MCF 10A (cell line): ENCODE results near the gene ZFYVE9. TPM values are rescaled to one million over a fixed set of nuclear protein-coding genes. Genes with fewer than 3 reads are reported as not detected.

Source experiments
- BruUV-seq: library from RNA; stranded (reverse); fragments of 400-500 nt; replicated peaks from 2 replicates; lab custom pipeline; 2021; lab: Mats Ljungman, UMichigan
- CTCF ChIA-PET: fragments of 300-600 bp; sonication (Branson Sonifier 250); formaldehyde crosslinking; extraction: SDS; loops from one replicate; lab custom pipeline; 2021; ENCODE audit warnings: antibody characterized with exemption, inconsistent platforms; lab: Yijun Ruan, JAX
- POLR2A ChIA-PET: fragments of 300-600, 350-650 bp; sonication (Branson Sonifier 250); formaldehyde crosslinking; extraction: SDS; loops from one replicate; lab custom pipeline; 2020; ENCODE audit warnings: antibody characterized with exemption, inconsistent platforms; lab: Yijun Ruan, JAX
- DNase-seq: peaks from one replicate; pipeline ENCODE4 v3.0.0-alpha.2; 2018; ENCODE audit not compliant: unreplicated experiment
- H3K27ac Mint-ChIP-seq: one replicate; pipeline ENCODE4 v1.8.0; 2022; ENCODE audit warnings: mild to moderate bottlenecking, low read depth, mixed read lengths; ENCODE audit not compliant: unreplicated experiment
- H3K27me3 Mint-ChIP-seq: one replicate; pipeline ENCODE4 v1.8.0; 2022; ENCODE audit warnings: mixed read lengths; ENCODE audit not compliant: insufficient read depth, unreplicated experiment
- H3K36me3 Mint-ChIP-seq: one replicate; pipeline ENCODE4 v1.8.0; 2022; ENCODE audit warnings: mild to moderate bottlenecking, moderate library complexity, mixed read lengths; ENCODE audit not compliant: insufficient read depth, unreplicated experiment
- H3K4me1 Mint-ChIP-seq: one replicate; pipeline ENCODE4 v1.8.0; 2022; ENCODE audit warnings: mixed read lengths; ENCODE audit not compliant: insufficient read depth, unreplicated experiment
- H3K4me3 Mint-ChIP-seq: one replicate; pipeline ENCODE4 v1.8.0; 2022; ENCODE audit warnings: mild to moderate bottlenecking, moderate library complexity, mixed read lengths; ENCODE audit not compliant: unreplicated experiment
- H3K9me3 Mint-ChIP-seq: one replicate; pipeline ENCODE4 v1.8.0; 2022; ENCODE audit warnings: mixed read lengths; ENCODE audit not compliant: unreplicated experiment
- CTCF ChIP-seq: fragments of 200-600 bp; IDR thresholded peaks from one replicate; pipeline ENCODE4 v1.8.0; 2022; ENCODE audit warnings: antibody characterized with exemption, mild to moderate bottlenecking; ENCODE audit not compliant: unreplicated experiment
- intact Hi-C: fragments of 100-400 bp; cut with micrococcal nuclease; formaldehyde crosslinking; loops from 2 replicates; pipeline ENCODE4 v1.14.1; 2022
- total RNA-seq: library from RNA; stranded (reverse); gene quantifications from 2 replicates; pipeline ENCODE4 v1.2.3, GENCODE V29; 2022

Gene ZFYVE9
- total RNA-seq, 1 experiment from 2014 or later = 23.9 TPM

- Mint-ChIP-seq H3K27ac (no peak overlapping the region), H3K4me3 (no peak overlapping the region), H3K9me3 (no peaks in the 10 kb centered on the region), H3K4me1 (peaks cover 13% of the 10 kb centered on the region), H3K27me3 (no peaks in the 10 kb centered on the region), H3K36me3 (no peaks in the 10 kb centered on the region)
- ChIA-PET POLR2A (no interaction called here), CTCF (no interaction called here)
- no peak for TF ChIP-seq CTCF
- BruUV-seq = no TSS peak
- DNase-seq = no peak
- intact Hi-C loops = no loop called here
These were observed 50.1 kb downstream of the ZFYVE9 start for GRCh38 chr1:52192024-52192423.

- intact Hi-C loops = no loop called here
- no peaks in the 10 kb centered on the region for H3K9me3 Mint-ChIP-seq
- ChIA-PET POLR2A (no interaction called here), CTCF (no interaction called here)
- no peak overlapping the region for H3K4me3 Mint-ChIP-seq
- H3K36me3 Mint-ChIP-seq = no peaks in the 10 kb centered on the region
- no TSS peak for BruUV-seq
- H3K27me3 Mint-ChIP-seq = no peaks in the 10 kb centered on the region
- H3K4me1 Mint-ChIP-seq = peaks cover 13% of the 10 kb centered on the region
- no peak for TF ChIP-seq CTCF
- no peak overlapping the region for H3K27ac Mint-ChIP-seq
- no peak for DNase-seq
These were observed 50.5 kb downstream of the ZFYVE9 start for GRCh38 chr1:52192436-52192835.

- intact Hi-C loops = no loop called here
- no peak overlapping the region for H3K4me3 Mint-ChIP-seq
- DNase-seq = no peak
- ChIA-PET CTCF (no interaction called here), POLR2A (interaction anchor here (1.2 kb wide), 1 partner anchor 32 kb away, joined by 5 read pairs; no protein-coding TSS in a partner anchor)
- H3K27ac Mint-ChIP-seq = no peak overlapping the region
- H3K36me3 Mint-ChIP-seq = no peaks in the 10 kb centered on the region
- BruUV-seq = no TSS peak
- no peak for TF ChIP-seq CTCF
- H3K9me3 Mint-ChIP-seq = no peaks in the 10 kb centered on the region
- H3K27me3 Mint-ChIP-seq = no peaks in the 10 kb centered on the region
- H3K4me1 Mint-ChIP-seq = peaks cover 13% of the 10 kb centered on the region
These were observed 52.1 kb downstream of the ZFYVE9 start for GRCh38 chr1:52193985-52194384.

- no peaks in the 10 kb centered on the region for H3K9me3 Mint-ChIP-seq
- intact Hi-C loops = no loop called here
- BruUV-seq = no TSS peak
- ChIA-PET CTCF (no interaction called here), POLR2A (interaction anchor here (1.2 to 1.5 kb wide), 2 partner anchors 12 to 33 kb away, joined by 4 to 5 read pairs; no protein-coding TSS in a partner anchor)
- H3K36me3 Mint-ChIP-seq = no peaks in the 10 kb centered on the region
- DNase-seq = no peak
- no peak overlapping the region for H3K4me3 Mint-ChIP-seq
- no peaks in the 10 kb centered on the region for H3K27me3 Mint-ChIP-seq
- peaks cover 13% of the 10 kb centered on the region for H3K4me1 Mint-ChIP-seq
- TF ChIP-seq CTCF = no peak
- H3K27ac Mint-ChIP-seq = no peak overlapping the region
These were observed 53.3 kb downstream of the ZFYVE9 start for GRCh38 chr1:52195161-52195560.
